ENCODE results near the gene BCCIP. TPM values are rescaled to one million over a fixed set of nuclear protein-coding genes. Genes with fewer than 3 reads are reported as not detected.

The BCCIP gene
- total and polyA plus RNA-seq, 2 donors = 72.5 to 74.3 TPM

- DNase-seq (ENCODE audit: low read depth in 6 of 9, low spot score in 9 of 9) = no peak
- Histone ChIP-seq H3K4me3 (ENCODE audit: low read length in 2 of 2) (peak overlapping the region in 1 of 2 donors; percentile 81), H3K4me1 (ENCODE audit: control insufficient read depth in 2 of 2, insufficient read depth in 2 of 2, low read length in 2 of 2) (peaks cover 0 to 14% of the 10 kb centered on the region in 2 donors), H3K27ac (ENCODE audit: low read depth in 1 of 2, low read length in 1 of 2) (no peak overlapping the region), H3K36me3 (ENCODE audit: control insufficient read depth in 2 of 2, insufficient read depth in 2 of 2, low read length in 1 of 2) (peaks cover 13 to 33% of the 10 kb centered on the region in 2 donors), H3K9me3 (ENCODE audit: control insufficient read depth in 2 of 2, insufficient read depth in 1 of 2, low read length in 1 of 2) (no peaks in the 10 kb centered on the region), H3K27me3 (ENCODE audit: control insufficient read depth in 2 of 2, insufficient read depth in 1 of 2, low read length in 1 of 2) (no peaks in the 10 kb centered on the region)
- 95% methylated on average over 1 of the region's 1 CpG for WGBS
Measured at GRCh38 chr10:125824736-125825135, 1.4 kb downstream of the BCCIP start.

DNA sequence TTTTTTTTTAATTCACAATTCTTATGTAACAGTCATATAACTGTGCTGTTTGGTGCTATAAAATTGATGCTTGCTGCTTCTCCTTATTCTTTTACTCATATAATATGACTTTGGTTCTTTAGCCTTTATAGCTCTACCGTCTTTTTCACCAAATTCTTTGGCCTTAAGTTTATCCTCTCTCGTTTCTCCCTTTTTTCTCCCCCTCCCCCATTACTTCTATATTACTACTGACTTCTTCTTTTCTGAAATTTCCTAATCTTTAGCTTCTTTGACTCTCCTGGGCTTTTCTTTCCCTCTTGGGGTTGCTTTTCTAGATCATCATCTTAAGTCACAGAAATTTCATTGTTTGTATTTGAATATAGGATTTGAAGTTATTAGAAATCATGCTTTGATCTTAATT is 3.8 kb downstream of the BCCIP start:
- Histone ChIP-seq H3K4me1 (ENCODE audit: control insufficient read depth in 2 of 2, insufficient read depth in 2 of 2, low read length in 2 of 2) (peaks cover 0 to 11% of the 10 kb centered on the region in 2 donors), H3K27me3 (ENCODE audit: control insufficient read depth in 2 of 2, insufficient read depth in 1 of 2, low read length in 1 of 2) (no peaks in the 10 kb centered on the region), H3K4me3 (ENCODE audit: low read length in 2 of 2) (no peak overlapping the region), H3K36me3 (ENCODE audit: control insufficient read depth in 2 of 2, insufficient read depth in 2 of 2, low read length in 1 of 2) (peaks cover 20 to 50% of the 10 kb centered on the region in 2 donors), H3K27ac (ENCODE audit: low read depth in 1 of 2, low read length in 1 of 2) (no peak overlapping the region), H3K9me3 (ENCODE audit: control insufficient read depth in 2 of 2, insufficient read depth in 1 of 2, low read length in 1 of 2) (no peaks in the 10 kb centered on the region)
- 96% methylated on average over 2 of the region's 2 CpGs for WGBS
- DNase-seq (ENCODE audit: low read depth in 6 of 9, low spot score in 9 of 9) = no peak

DNA sequence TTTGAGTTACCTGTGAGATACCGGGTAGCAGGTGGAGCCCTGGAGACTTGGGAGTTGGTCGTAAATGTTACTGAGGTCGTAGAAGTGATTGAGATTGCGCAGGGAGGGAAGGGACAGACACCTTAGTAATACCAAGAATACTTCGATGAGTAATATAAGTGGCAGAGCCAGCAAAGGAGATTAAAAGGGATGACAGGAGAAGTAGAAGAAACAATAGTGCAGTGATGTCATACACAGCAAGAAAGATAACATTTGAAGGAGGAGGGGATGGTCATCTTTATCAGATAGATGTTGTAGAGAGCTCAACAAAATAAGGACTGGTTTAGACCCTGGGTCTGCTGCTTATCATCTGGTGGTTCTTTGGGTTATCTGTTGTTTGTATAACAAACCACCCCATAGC is 5.0 kb downstream of the BCCIP start:
- peaks cover 30 to 59% of the 10 kb centered on the region in 2 donors for H3K36me3 ChIP-seq (ENCODE audit: control insufficient read depth in 2 of 2, insufficient read depth in 2 of 2, low read length in 1 of 2)

DNA sequence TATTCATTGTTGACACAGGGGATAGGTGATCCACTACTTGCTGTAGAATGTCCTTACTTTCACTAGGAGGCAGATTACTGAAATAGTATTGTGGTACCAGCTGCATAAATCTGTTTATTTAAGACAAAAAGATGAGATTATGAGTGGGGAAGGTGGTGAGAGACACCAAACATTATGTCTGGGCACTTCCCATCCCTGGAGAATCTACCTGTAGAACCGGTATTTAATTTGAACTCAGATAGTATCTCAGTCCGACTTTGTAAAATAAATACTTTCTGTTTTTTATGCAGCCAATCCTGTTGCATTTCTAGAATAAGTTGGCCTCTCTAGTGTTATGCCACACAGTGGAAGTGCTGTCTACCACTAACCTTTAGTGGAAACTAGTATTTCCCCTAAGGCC is 13.4 kb downstream of the BCCIP start:
- Histone ChIP-seq H3K4me3 (ENCODE audit: low read length in 2 of 2) (no peak overlapping the region), H3K27me3 (ENCODE audit: control insufficient read depth in 2 of 2, insufficient read depth in 1 of 2, low read length in 1 of 2) (no peaks in the 10 kb centered on the region), H3K4me1 (ENCODE audit: control insufficient read depth in 2 of 2, insufficient read depth in 2 of 2, low read length in 2 of 2) (no peaks in the 10 kb centered on the region), H3K9me3 (ENCODE audit: control insufficient read depth in 2 of 2, insufficient read depth in 1 of 2, low read length in 1 of 2) (no peaks in the 10 kb centered on the region), H3K36me3 (ENCODE audit: control insufficient read depth in 2 of 2, insufficient read depth in 2 of 2, low read length in 1 of 2) (peaks cover 42 to 72% of the 10 kb centered on the region in 2 donors), H3K27ac (ENCODE audit: low read depth in 1 of 2, low read length in 1 of 2) (no peak overlapping the region)
- no peak for DNase-seq (ENCODE audit: low read depth in 6 of 9, low spot score in 9 of 9)
- 96% methylated on average over 2 of the region's 2 CpGs for WGBS

More for the DNA sequence above, 5.0 kb downstream of the BCCIP start:
- Histone ChIP-seq H3K9me3 (ENCODE audit: control insufficient read depth in 2 of 2, insufficient read depth in 1 of 2, low read length in 1 of 2) (no peaks in the 10 kb centered on the region), H3K4me1 (ENCODE audit: control insufficient read depth in 2 of 2, insufficient read depth in 2 of 2, low read length in 2 of 2) (peaks cover 0 to 9% of the 10 kb centered on the region in 2 donors), H3K27me3 (ENCODE audit: control insufficient read depth in 2 of 2, insufficient read depth in 1 of 2, low read length in 1 of 2) (no peaks in the 10 kb centered on the region), H3K4me3 (ENCODE audit: low read length in 2 of 2) (no peak overlapping the region), H3K27ac (ENCODE audit: low read depth in 1 of 2, low read length in 1 of 2) (no peak overlapping the region)
- WGBS = 97% methylated on average over 5 of the region's 5 CpGs
- no peak for DNase-seq (ENCODE audit: low read depth in 6 of 9, low spot score in 9 of 9)

DNA sequence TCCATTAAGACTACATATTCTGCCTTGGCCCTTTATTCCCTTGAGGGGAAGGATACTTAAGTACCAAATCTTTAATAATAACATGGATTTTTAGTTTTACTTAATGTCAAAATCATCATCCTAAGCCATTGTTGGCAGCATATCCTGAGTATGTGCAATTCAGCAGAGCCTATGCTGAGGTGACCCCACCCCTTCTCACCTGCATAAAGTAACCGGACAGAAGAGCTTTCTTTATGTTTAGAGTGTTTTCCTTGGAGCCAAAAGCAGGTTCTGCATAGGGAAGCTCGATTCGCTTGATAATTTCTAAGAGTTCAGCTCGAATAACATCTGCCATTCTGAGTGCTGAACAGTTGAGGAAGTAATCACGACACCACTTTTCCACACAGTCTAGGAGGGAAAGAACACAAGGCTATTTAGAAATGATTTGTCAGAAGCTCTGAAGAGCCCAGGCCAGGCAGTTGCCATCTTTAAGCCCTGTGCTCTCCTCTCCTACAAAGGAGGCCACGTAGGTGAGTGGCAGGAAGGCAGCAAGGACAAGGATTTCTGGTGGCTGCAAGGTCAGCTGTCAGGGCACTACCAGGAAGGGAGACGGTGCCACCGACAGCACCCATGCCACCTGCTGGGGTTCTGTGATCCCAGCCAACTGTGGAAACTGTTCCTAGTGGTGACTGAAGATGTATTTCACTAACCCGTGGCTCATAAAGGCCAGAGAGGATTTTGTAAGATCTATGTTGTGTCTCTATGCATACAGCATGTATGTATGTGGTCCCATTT is 15.6 kb downstream of the BCCIP start:
- H3K36me3 ChIP-seq (ENCODE audit: control insufficient read depth in 2 of 2, insufficient read depth in 2 of 2, low read length in 1 of 2) = peaks cover 33 to 66% of the 10 kb centered on the region in 2 donors
- 96% methylated on average over 9 of the region's 9 CpGs for WGBS
- peak overlapping the region in 1 of 2 donors; percentile 18 for H3K27ac ChIP-seq (ENCODE audit: low read depth in 1 of 2, low read length in 1 of 2)
- no peaks in the 10 kb centered on the region for H3K9me3 ChIP-seq (ENCODE audit: control insufficient read depth in 2 of 2, insufficient read depth in 1 of 2, low read length in 1 of 2)
- no peaks in the 10 kb centered on the region for H3K4me1 ChIP-seq (ENCODE audit: control insufficient read depth in 2 of 2, insufficient read depth in 2 of 2, low read length in 2 of 2)
- DNase-seq (ENCODE audit: low read depth in 6 of 9, low spot score in 9 of 9) = no peak
- H3K27me3 ChIP-seq (ENCODE audit: control insufficient read depth in 2 of 2, insufficient read depth in 1 of 2, low read length in 1 of 2) = no peaks in the 10 kb centered on the region
- H3K4me3 ChIP-seq (ENCODE audit: low read length in 2 of 2) = no peak overlapping the region

DNA sequence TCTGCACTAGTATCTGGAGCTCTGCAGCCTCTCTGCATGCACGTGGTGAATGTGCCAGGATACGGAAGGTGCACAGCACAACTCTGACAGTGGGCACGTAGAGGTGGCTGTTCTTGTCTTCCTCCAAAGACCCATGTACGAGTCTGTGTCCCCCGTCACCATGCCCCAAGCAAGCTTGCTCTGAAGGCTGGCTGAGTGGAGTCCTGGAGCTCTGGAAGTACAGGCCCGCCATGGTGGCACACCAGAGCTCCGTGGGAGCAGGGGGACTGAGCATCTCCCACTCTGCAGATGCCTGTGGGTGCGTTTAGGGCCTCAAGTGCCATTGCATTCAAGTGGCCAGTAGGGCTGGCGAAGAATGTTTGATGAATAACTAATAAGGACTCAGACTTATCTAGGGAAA is 17.1 kb downstream of the BCCIP start:
- H3K27me3 ChIP-seq (ENCODE audit: control insufficient read depth in 2 of 2, insufficient read depth in 1 of 2, low read length in 1 of 2) = no peaks in the 10 kb centered on the region
- no peaks in the 10 kb centered on the region for H3K4me1 ChIP-seq (ENCODE audit: control insufficient read depth in 2 of 2, insufficient read depth in 2 of 2, low read length in 2 of 2)
- peaks cover 31 to 63% of the 10 kb centered on the region in 2 donors for H3K36me3 ChIP-seq (ENCODE audit: control insufficient read depth in 2 of 2, insufficient read depth in 2 of 2, low read length in 1 of 2)
- no peaks in the 10 kb centered on the region for H3K9me3 ChIP-seq (ENCODE audit: control insufficient read depth in 2 of 2, insufficient read depth in 1 of 2, low read length in 1 of 2)
- WGBS = 98% methylated on average over 9 of the region's 9 CpGs
- DNase-seq (ENCODE audit: low read depth in 6 of 9, low spot score in 9 of 9) = no peak
- no peak overlapping the region for H3K4me3 ChIP-seq (ENCODE audit: low read length in 2 of 2)
- H3K27ac ChIP-seq (ENCODE audit: low read depth in 1 of 2, low read length in 1 of 2) = no peak overlapping the region

DNA sequence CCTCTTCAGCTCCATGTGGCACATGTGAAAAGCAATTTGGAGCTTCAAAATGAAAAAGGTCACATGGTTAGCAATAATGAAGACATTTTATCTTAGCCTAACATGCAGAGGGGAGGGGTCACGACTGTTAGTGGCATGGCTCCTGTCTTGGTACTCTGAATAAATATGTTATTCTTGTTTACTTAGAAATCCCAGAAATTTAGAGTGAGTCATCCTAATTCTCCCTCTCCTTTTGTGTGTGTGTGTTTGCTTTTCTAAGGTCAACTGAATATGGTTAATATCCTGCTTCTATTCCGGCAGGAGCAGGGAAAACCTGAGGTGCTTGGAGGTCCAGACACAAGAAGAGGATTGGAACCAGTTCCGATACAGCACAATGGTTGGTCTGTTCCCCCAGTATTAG is 17.6 kb downstream of the BCCIP start:
- Histone ChIP-seq H3K4me1 (ENCODE audit: control insufficient read depth in 2 of 2, insufficient read depth in 2 of 2, low read length in 2 of 2) (no peaks in the 10 kb centered on the region), H3K27ac (ENCODE audit: low read depth in 1 of 2, low read length in 1 of 2) (no peak overlapping the region), H3K4me3 (ENCODE audit: low read length in 2 of 2) (no peak overlapping the region), H3K36me3 (ENCODE audit: control insufficient read depth in 2 of 2, insufficient read depth in 2 of 2, low read length in 1 of 2) (peaks cover 31 to 67% of the 10 kb centered on the region in 2 donors), H3K9me3 (ENCODE audit: control insufficient read depth in 2 of 2, insufficient read depth in 1 of 2, low read length in 1 of 2) (no peaks in the 10 kb centered on the region), H3K27me3 (ENCODE audit: control insufficient read depth in 2 of 2, insufficient read depth in 1 of 2, low read length in 1 of 2) (no peaks in the 10 kb centered on the region)
- 96% methylated on average over 3 of the region's 3 CpGs for WGBS
- DNase-seq (ENCODE audit: low read depth in 6 of 9, low spot score in 9 of 9) = no peak

DNA sequence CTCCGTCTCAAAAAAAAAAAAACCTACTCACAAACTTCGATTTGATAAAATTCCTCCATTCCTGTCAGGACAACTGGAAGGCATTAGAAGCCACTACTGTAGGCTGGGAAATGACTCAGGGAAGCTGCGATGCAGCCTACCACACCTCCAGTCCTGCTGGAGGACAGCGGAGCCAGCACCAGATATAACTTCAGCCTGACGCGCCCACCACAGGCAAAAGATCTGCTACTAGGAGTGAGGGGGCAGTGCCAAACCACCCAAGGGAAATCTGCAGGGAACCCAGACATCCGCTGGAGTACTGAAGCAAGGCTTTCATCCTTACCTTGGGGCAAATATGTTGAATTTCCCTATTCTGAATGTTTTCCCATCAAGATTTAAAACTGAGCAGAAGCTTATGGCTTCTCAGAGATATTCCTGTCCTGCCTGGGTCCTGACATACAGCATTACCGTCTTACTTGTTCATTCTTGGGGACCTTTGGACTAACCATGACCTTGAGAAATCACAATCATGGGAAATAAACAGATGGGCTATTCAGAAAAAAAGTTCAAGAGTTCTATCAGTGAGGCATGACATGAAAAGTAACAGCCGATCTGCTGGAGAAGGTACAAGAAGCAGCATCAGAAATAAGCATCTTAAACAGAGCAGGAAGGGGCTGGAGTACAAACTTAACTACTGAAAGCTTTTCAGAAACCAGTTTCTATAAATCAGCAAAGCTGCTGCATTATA is 20.4 kb downstream of the BCCIP start:
- H3K27me3 ChIP-seq (ENCODE audit: control insufficient read depth in 2 of 2, insufficient read depth in 1 of 2, low read length in 1 of 2) = no peaks in the 10 kb centered on the region
- no peaks in the 10 kb centered on the region for H3K4me1 ChIP-seq (ENCODE audit: control insufficient read depth in 2 of 2, insufficient read depth in 2 of 2, low read length in 2 of 2)
- no peak overlapping the region for H3K4me3 ChIP-seq (ENCODE audit: low read length in 2 of 2)
- H3K36me3 ChIP-seq (ENCODE audit: control insufficient read depth in 2 of 2, insufficient read depth in 2 of 2, low read length in 1 of 2) = peaks cover 22 to 44% of the 10 kb centered on the region in 2 donors
- no peak for DNase-seq (ENCODE audit: low read depth in 6 of 9, low spot score in 9 of 9)
- WGBS = 98% methylated on average over 9 of the region's 9 CpGs
- no peaks in the 10 kb centered on the region for H3K9me3 ChIP-seq (ENCODE audit: control insufficient read depth in 2 of 2, insufficient read depth in 1 of 2, low read length in 1 of 2)
- H3K27ac ChIP-seq (ENCODE audit: low read depth in 1 of 2, low read length in 1 of 2) = no peak overlapping the region

DNA sequence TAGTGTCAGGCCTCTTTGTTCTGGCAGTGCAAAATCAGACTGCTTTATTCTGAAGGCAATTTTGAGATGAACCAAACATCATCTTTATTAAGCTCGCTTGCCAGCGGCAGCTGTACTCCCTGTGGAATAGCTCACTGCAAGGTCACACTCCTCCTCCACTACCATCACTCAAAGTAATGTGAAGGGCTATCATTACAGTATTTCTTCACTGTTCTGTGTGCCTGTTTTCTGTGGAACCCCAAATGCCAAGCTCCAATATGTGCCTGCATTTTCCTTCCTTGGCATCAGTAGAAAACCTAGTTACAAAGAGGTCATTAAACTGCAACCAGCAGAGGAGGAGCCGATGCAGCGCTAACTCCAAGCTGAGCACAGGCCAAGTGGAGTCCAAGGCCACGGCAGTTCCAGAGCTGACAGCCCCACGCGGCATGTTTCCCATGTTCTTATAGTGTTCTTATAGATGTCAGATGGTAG is 21.4 kb downstream of the BCCIP start:
- Histone ChIP-seq H3K27ac (ENCODE audit: low read depth in 1 of 2, low read length in 1 of 2) (no peak overlapping the region), H3K36me3 (ENCODE audit: control insufficient read depth in 2 of 2, insufficient read depth in 2 of 2, low read length in 1 of 2) (peaks cover 22 to 43% of the 10 kb centered on the region in 2 donors), H3K4me1 (ENCODE audit: control insufficient read depth in 2 of 2, insufficient read depth in 2 of 2, low read length in 2 of 2) (no peaks in the 10 kb centered on the region), H3K9me3 (ENCODE audit: control insufficient read depth in 2 of 2, insufficient read depth in 1 of 2, low read length in 1 of 2) (no peaks in the 10 kb centered on the region), H3K4me3 (ENCODE audit: low read length in 2 of 2) (no peak overlapping the region), H3K27me3 (ENCODE audit: control insufficient read depth in 2 of 2, insufficient read depth in 1 of 2, low read length in 1 of 2) (no peaks in the 10 kb centered on the region)
- DNase-seq (ENCODE audit: low read depth in 6 of 9, low spot score in 9 of 9) = no peak
- 95% methylated on average over 7 of the region's 7 CpGs for WGBS
